BLaER1 (cell line): ENCODE measurements around the gene RBFOX2.
A peak's percentile ranks its signal among the peaks of the same experiment; 100 is the strongest.

Experiments
- H3K27ac ChIP-seq: shearing (Covaris generic); formaldehyde crosslinking; 2 replicates; pipeline ENCODE4 v1.8.1; 2022
- H3K27me3 ChIP-seq: shearing (Covaris generic); formaldehyde crosslinking; 2 replicates; pipeline ENCODE4 v1.8.1; 2022
- H3K36me3 ChIP-seq: shearing (Covaris generic); formaldehyde crosslinking; 2 replicates; pipeline ENCODE4 v1.8.1; 2022
- H3K4me1 ChIP-seq: shearing (Covaris generic); formaldehyde crosslinking; 2 replicates; pipeline ENCODE4 v1.8.1; 2022
- H3K4me2 ChIP-seq: shearing (Covaris generic); formaldehyde crosslinking; 2 replicates; pipeline ENCODE4 v1.8.1; 2022
- H3K4me3 ChIP-seq: shearing (Covaris generic); formaldehyde crosslinking; 2 replicates; pipeline ENCODE4 v1.8.1; 2022
- H3K9ac ChIP-seq: shearing (Covaris generic); formaldehyde crosslinking; 2 replicates; pipeline ENCODE4 v1.8.1; 2022
- H3K9me3 ChIP-seq: shearing (Covaris generic); formaldehyde crosslinking; 2 replicates; pipeline ENCODE4 v1.8.1; 2022
- H4K20me1 ChIP-seq: shearing (Covaris generic); formaldehyde crosslinking; 2 replicates; pipeline ENCODE4 v1.8.1; 2022
- Cebpa-rat ChIP-seq: shearing (Covaris generic); IDR thresholded peaks from 2 replicates; pipeline ENCODE4 v1.8.1; 2022

The RBFOX2 gene

GRCh38 chr22:35752006-35752862, 276.4 kb downstream of the RBFOX2 start:
- no peak overlapping the region for H3K9ac ChIP-seq
- no peaks in the 10 kb centered on the region for H3K9me3 ChIP-seq
- peaks cover 50% of the 10 kb centered on the region for H4K20me1 ChIP-seq
- peaks cover 48% of the 10 kb centered on the region for H3K4me1 ChIP-seq
- no peak overlapping the region for H3K4me3 ChIP-seq
- no peak overlapping the region for H3K27ac ChIP-seq
- peaks cover 41% of the 10 kb centered on the region for H3K27me3 ChIP-seq
- H3K4me2 ChIP-seq: peak overlapping the region; percentile 66
- no peak for TF ChIP-seq Cebpa-rat
- H3K36me3 ChIP-seq: no peaks in the 10 kb centered on the region

DNA sequence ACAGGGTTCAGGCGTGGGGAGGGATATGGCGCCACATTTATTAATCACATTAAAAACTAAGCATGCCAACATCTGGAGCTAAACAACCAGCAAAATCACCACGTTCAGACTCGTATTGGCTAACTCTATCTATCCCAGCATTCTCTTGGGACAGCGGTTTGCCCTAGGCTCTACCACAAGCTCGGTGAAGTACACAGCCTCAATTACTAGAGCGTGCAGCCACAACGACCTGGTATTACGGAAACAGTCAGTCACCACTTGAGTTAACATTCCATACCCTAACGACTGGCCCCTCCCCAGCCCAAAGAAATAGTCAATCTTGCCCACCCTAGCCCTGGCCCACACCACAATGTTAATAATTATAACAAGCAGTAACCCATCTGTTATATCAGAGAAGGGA, 278.8 kb downstream of the RBFOX2 start:
- H3K27ac ChIP-seq: no peak overlapping the region
- H3K4me1 ChIP-seq: peaks cover 55% of the 10 kb centered on the region

GRCh38 chr22:35746946-35747703, 281.5 kb downstream of the RBFOX2 start:
- Histone ChIP-seq H3K36me3 (no peaks in the 10 kb centered on the region), H3K4me2 (no peak overlapping the region), H4K20me1 (peaks cover 73% of the 10 kb centered on the region), H3K4me3 (no peak overlapping the region), H3K4me1 (peaks cover 55% of the 10 kb centered on the region), H3K27ac (no peak overlapping the region), H3K9me3 (no peaks in the 10 kb centered on the region), H3K27me3 (peaks cover 78% of the 10 kb centered on the region), H3K9ac (no peak overlapping the region)
- TF ChIP-seq Cebpa-rat: no peak

More for the DNA sequence above, 278.8 kb downstream of the RBFOX2 start:
- peak; percentile 73 for TF ChIP-seq Cebpa-rat
- H3K4me3 ChIP-seq: no peak overlapping the region
- H3K4me2 ChIP-seq: peak overlapping the region; percentile 66
- peaks cover 74% of the 10 kb centered on the region for H4K20me1 ChIP-seq
- H3K27me3 ChIP-seq: peaks cover 65% of the 10 kb centered on the region
- no peak overlapping the region for H3K9ac ChIP-seq
- no peaks in the 10 kb centered on the region for H3K9me3 ChIP-seq
- no peaks in the 10 kb centered on the region for H3K36me3 ChIP-seq

DNA sequence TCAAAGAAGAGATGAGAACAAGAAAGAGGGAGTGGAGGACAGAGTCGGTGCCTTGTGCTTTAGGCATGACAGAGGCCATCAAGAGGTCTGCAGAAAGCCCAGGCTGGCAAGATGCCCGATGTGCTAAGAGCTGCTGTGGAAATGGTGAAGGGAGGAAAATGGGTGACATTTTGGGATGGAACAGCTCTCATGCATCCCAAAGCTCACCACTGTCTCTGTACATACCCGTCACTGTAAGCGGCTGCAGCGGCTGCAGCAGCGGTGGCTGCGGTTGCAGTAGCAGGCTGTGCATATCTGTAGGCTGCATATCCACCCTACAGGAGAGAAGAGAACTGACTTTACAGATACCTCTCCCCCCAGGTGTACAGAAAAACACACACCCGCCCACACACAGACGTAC, 282.4 kb downstream of the RBFOX2 start:
- Histone ChIP-seq H3K9ac (no peak overlapping the region), H3K4me1 (peaks cover 46% of the 10 kb centered on the region), H3K36me3 (no peaks in the 10 kb centered on the region), H3K4me3 (no peak overlapping the region), H3K27me3 (peaks cover 82% of the 10 kb centered on the region), H3K27ac (no peak overlapping the region), H3K4me2 (no peak overlapping the region), H3K9me3 (no peaks in the 10 kb centered on the region), H4K20me1 (peaks cover 65% of the 10 kb centered on the region)
- TF ChIP-seq Cebpa-rat: no peak

- no peak overlapping the region for H3K27ac ChIP-seq
Measured at GRCh38 chr22:35743326-35743860, 285.2 kb downstream of the RBFOX2 start.

GRCh38 chr22:35742342-35743100, 286.1 kb downstream of the RBFOX2 start:
- no peak overlapping the region for H3K4me3 ChIP-seq
- H3K27ac ChIP-seq: no peak overlapping the region
- no peak overlapping the region for H3K9ac ChIP-seq
- no peak overlapping the region for H3K4me2 ChIP-seq
- peaks cover 19% of the 10 kb centered on the region for H3K4me1 ChIP-seq
- H4K20me1 ChIP-seq: peaks cover 37% of the 10 kb centered on the region
- TF ChIP-seq Cebpa-rat: no peak
- peaks cover 63% of the 10 kb centered on the region for H3K27me3 ChIP-seq
- no peaks in the 10 kb centered on the region for H3K9me3 ChIP-seq
- H3K36me3 ChIP-seq: no peaks in the 10 kb centered on the region

More at GRCh38 chr22:35743326-35743860, 285.2 kb downstream of the RBFOX2 start:
- peaks cover 72% of the 10 kb centered on the region for H3K27me3 ChIP-seq
- H3K4me3 ChIP-seq: no peak overlapping the region
- peaks cover 45% of the 10 kb centered on the region for H4K20me1 ChIP-seq
- no peaks in the 10 kb centered on the region for H3K9me3 ChIP-seq
- no peak overlapping the region for H3K9ac ChIP-seq
- H3K36me3 ChIP-seq: no peaks in the 10 kb centered on the region
- no peak for TF ChIP-seq Cebpa-rat
- no peak overlapping the region for H3K4me2 ChIP-seq
- H3K4me1 ChIP-seq: peaks cover 19% of the 10 kb centered on the region

GRCh38 chr22:35740616-35741015, 288.0 kb downstream of the RBFOX2 start:
- Histone ChIP-seq H3K9me3 (no peaks in the 10 kb centered on the region), H3K27ac (no peak overlapping the region), H3K4me3 (no peak overlapping the region), H4K20me1 (peaks cover 21% of the 10 kb centered on the region), H3K27me3 (peaks cover 44% of the 10 kb centered on the region), H3K36me3 (no peaks in the 10 kb centered on the region), H3K4me2 (no peak overlapping the region), H3K4me1 (peaks cover 19% of the 10 kb centered on the region), H3K9ac (no peak overlapping the region)
- no peak for TF ChIP-seq Cebpa-rat

DNA sequence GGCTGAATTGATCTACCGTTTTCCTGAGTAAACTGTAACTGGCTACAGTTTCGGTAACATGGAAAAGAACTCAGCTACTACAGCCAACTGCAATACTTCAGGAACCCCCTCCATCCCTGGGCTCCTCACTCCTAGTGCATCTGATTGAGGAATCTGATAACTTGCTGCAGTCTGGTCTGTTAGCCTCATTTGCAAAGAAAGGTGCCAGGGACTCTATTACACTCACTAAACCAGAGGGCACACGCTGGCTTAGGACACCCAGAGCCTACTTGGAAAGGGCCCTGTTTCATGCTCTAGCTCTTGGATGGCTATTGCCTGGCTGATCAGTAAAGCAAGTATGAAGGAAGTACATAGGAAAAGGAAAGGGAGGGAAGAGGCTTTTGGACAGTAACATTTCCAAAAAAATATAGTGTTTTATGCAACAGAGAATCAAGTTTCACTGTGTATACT, 288.7 kb downstream of the RBFOX2 start:
- no peaks in the 10 kb centered on the region for H3K36me3 ChIP-seq
- H3K4me2 ChIP-seq: no peak overlapping the region
- H3K4me1 ChIP-seq: peaks cover 14% of the 10 kb centered on the region
- no peak overlapping the region for H3K27ac ChIP-seq
- peaks cover 37% of the 10 kb centered on the region for H3K27me3 ChIP-seq
- H3K9me3 ChIP-seq: no peaks in the 10 kb centered on the region
- no peak for TF ChIP-seq Cebpa-rat
- no peak overlapping the region for H3K9ac ChIP-seq
- peaks cover 15% of the 10 kb centered on the region for H4K20me1 ChIP-seq
- no peak overlapping the region for H3K4me3 ChIP-seq
